IMR-90 (cell line): ENCODE data around the gene PRODH2. TPM values are rescaled to one million over a fixed set of nuclear protein-coding genes. Genes with fewer than 3 reads are reported as not detected.

Source experiments
- polyA plus RNA-seq, 3 experiments: library from polyadenylated mRNA; depleted of rRNA; stranded (reverse); fragments of >200 nt; gene quantifications; 2 replicates each; pipeline ENCODE4 v1.2.3, GENCODE V29; 2012; ENCODE audit warnings: low replicate concordance in 1 of 3
- total RNA-seq: library from RNA; depleted of rRNA; stranded (reverse); fragments of >200 nt; gene quantifications from 2 replicates; pipeline ENCODE4 v1.2.3, GENCODE V29; 2012
- TF ChIP-seq, protein P1 (sequence below): conservative IDR thresholded peaks from 2 replicates; pipeline ENCODE4 v1.5.1; 2012; ENCODE audit warnings: mild to moderate bottlenecking, low read depth, low read length, improper control_type of control experiment

Gene PRODH2
- total and polyA plus RNA-seq, 2 of the 4 experiments (the other 2 are of a cell fraction), result not detected

DNA sequence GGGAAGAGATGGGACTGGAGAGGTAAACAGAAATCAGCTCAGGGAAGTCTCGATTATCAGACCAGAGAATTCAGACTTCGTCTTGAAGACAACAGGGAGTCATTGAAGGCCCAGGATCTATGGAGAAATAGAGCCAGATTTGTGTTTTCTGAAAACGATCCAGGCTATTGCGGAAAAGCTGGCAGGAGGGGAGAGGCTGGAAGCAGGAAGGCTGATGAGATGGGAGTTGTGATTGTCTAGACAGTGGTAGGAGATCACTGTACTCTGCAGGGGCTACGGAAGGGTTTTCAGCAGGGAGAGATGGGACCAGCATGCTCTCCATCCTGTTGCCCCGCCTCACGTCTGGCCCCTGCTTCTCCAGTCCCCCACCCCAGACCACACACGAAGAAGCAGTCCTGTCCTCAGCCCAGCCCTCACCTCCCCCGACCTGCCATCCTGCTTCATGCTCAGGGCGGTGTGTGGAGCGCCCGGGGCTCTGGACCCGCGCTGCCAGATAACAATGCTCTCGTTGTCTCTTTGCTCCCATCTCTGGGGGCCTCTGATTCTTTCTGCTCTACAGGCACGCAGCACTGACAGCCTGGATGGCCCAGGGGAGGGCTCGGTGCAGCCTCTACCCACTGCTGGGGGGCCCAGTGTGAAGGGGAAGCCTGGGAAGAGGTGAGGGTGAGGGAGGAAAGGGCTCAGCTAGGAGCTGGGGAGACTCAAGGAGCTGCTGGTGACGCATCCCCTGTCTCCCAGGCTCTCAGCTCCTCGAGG is 35.4 kb downstream of the PRODH2 start (continued):
- TF ChIP-seq, protein P1, sequence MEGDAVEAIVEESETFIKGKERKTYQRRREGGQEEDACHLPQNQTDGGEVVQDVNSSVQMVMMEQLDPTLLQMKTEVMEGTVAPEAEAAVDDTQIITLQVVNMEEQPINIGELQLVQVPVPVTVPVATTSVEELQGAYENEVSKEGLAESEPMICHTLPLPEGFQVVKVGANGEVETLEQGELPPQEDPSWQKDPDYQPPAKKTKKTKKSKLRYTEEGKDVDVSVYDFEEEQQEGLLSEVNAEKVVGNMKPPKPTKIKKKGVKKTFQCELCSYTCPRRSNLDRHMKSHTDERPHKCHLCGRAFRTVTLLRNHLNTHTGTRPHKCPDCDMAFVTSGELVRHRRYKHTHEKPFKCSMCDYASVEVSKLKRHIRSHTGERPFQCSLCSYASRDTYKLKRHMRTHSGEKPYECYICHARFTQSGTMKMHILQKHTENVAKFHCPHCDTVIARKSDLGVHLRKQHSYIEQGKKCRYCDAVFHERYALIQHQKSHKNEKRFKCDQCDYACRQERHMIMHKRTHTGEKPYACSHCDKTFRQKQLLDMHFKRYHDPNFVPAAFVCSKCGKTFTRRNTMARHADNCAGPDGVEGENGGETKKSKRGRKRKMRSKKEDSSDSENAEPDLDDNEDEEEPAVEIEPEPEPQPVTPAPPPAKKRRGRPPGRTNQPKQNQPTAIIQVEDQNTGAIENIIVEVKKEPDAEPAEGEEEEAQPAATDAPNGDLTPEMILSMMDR, result no peak
